Activated CD8-positive, alpha-beta memory T cell treated with anti-CD3 and anti-CD28 coated beads for 1 hour (primary cell): ENCODE data around the gene CGREF1.

Source experiments
- DNase-seq, 2 donors: peaks; one replicate each; pipeline ENCODE4 v3.0.0-alpha.2; 2020; ENCODE audit warnings: low read depth in 1 of 2; ENCODE audit errors: extremely low read depth in 1 of 2

Gene CGREF1, protein sequence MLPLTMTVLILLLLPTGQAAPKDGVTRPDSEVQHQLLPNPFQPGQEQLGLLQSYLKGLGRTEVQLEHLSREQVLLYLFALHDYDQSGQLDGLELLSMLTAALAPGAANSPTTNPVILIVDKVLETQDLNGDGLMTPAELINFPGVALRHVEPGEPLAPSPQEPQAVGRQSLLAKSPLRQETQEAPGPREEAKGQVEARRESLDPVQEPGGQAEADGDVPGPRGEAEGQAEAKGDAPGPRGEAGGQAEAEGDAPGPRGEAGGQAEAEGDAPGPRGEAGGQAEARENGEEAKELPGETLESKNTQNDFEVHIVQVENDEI

DNA sequence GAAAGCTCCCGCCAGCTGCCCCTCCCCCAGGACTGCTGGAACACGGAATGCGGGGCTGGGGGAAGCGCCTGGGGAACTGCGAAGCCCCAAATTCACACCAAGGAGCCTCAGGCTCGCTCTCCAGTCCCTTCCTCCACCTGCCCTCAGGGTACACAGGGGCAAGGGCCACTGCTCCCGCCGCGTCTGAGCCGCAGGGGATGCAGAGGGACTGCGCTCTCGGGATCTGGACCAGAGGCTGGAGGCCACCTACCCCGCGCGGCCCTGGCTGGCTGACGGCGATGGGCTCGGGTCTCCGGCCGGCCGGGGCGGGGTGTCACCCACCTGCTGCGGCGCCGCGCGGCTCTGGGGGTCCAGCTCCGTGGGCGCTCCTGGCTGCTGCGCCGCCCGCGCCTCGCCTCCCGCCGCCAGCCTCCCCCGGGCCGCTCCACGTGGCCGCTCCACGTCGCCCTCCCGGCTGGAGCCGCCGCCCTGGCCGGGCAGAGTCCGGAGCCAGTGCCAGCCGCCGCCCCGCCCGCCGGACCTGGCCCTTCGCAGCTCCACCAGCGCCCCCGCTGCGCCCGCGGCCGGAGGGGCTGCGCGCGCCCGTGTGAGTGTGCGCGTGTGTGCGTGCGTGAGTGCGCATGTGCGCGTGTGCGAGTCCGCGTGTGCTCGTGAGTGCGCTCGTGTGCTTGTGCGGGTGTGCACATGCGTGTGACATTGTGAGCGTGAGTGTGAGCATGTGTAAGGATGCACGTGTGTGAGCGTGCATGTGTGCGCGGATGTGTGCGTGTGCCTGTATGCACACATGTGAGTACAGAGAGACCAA, at the start of gene CGREF1:
TSS of gene CGREF1 (minus strand) at position 604 of the 805 bp plus-strand sequence. CDS start 14,762 bp downstream, outside the sequence.
- no peak for DNase-seq

DNA sequence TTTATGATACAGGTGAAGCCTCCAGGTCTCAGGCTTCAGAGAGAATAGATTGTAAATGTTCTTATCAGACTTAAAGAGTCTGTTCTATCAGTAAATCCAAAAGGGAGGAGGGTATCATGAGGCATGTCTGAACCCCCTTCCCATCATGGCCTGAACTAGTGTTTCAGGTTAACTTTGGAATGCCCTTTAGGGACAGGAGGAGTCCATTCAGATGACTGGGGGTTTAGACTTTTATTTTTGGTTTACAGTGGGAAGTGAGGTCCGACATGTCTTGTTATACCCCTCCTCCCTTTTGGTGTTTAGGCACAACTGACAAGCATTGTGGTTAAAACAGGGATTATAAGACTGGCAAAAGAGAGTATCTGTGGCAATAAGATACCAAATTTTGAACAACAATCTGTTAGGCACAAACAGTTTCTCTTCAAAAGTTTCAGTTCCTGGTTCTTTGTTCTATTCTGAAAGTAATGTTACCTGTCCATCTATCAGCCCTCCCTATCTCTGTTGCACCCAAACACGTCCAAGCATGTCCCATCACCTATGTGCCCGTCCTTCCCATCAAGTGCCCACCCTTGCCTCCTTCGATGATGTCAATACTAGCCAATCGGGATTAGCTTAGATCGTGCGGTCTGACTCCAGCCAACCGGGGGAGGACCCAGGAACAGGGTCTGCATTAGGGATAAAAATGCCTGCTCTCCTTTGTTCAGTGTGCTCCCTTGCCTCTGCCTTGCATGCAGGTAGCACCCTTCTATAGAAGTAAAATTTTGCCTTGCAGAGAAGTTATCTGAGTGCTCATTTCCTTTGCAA, 46.2 kb upstream of the CGREF1 start:
- no peak for DNase-seq

DNA sequence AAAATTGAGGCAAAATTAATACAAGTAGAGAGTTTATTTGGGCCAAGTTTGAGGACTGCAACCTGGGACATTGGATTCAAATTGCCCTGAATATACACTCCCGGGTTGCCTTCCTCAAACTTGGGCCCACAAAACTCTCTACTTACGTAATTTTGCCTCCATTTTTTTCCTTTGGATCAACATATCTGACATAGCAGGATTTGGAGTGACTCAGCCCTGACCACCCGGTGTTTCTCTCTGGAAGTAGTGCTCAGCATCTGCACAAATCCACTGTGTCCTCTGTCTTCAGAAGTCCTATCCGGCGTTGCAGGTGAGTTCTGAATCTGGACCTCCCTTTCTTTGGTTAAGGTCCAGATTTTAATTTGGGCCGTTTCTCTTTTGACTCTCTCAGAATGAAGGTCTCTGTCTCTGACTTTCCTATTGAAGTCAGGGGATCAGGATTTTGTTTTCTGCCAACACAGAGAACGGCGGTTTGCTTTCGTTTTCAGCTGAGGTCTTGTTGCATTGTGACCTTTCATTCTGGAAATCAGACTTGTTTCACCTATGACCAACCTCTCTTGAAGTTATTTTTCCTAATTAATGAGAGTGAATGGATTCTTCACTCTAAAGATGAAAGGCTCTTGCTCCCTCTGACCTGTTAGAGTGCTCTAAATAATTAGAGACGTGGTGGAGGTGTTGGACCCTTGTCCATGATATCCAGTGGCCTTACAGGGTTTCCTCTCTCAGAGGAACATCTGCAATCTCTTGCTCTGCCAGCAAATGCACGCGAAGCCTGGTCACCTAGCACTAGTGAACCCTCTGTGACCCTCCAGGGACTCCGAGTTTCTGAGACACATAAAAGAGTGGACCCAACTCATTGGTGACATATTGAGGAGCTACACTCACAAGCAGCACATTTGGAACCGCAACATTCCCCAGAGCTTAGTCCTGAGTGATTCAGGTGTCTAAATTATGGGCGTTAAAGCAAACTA, 43.5 kb upstream of the CGREF1 start:
- DNase-seq, result no peak

DNA sequence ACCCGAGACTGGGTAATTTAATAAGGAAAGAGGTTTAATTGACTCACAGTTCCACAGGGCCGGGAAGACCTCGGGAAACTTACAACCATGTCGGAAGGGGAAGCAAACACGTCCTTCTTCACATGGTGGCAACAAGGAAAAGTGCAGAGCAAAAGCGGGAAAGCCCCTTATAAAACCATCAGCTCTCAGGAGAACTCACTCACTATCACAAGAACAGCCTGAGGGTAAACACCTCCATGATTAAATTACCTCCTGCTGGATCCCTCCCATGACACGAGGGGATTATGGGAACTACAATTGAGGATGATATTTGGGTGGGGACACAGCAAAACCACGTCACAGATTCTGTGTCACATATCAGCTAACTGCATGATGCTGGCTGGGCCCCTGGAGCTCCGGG, 41.3 kb upstream of the CGREF1 start:
- no peak for DNase-seq

DNA sequence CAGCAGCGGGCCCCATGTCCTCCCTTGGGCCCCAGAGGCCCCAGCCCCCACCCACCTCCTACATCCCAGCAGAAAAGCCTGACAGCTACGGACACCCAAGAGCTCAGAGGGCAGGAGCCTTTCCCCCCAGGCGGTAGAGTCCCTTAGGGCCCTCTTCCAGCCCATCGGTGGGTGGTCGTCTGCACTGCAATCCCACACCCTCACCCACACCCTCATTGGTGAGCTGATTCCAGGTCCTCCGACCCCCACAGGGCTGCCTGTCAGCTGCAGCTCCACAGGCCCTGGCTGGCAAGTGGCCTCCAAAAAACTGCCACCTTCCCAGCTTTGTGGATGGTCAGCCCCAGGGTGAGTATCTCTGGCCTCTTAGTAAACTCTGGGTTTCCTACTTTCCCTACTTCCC, 40.3 kb upstream of the CGREF1 start:
- DNase-seq, result no peak

DNA sequence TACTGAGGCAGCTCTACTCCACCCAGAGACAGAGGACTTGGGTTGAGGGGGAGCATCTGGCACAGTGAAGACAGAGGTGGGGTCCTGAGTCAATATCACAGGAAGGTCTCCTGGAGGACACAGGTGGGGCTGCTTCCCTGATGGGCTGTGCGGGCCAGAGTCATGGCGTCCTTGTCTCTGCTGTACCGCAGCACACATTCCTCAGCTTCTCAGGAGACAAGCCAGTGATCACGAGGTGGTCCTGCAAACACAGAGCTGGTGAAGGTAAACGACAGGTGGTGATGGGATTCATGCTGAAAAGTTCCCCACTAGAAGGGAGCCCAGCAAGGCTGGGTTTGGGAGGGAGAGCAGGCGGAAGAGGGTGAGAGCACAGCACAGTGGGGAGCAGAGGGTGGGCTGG, 39.5 kb upstream of the CGREF1 start:
- DNase-seq, result no peak

DNA sequence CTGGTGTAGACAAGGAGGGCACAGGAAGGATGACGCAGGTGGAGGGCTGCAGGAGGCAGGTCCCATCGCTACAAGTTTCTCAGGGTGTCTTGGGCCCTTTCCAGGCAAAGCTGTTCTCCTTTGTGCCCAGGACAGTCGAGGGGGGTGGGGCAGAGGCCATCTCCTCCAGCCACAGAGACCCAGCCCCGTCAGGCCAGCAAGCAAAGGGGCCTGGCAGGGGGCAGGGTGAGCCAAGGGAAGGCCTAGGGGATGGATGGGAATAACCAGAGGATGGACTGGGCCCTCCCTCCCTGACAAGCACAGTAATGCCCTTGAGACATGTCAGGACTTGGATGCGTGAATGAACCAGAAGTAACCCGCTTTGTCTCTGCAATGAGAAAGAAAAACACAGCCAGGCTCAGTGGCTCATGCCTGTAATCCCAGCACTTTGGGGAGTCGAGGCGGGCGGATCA, 36.2 kb upstream of the CGREF1 start:
- DNase-seq, result no peak

DNA sequence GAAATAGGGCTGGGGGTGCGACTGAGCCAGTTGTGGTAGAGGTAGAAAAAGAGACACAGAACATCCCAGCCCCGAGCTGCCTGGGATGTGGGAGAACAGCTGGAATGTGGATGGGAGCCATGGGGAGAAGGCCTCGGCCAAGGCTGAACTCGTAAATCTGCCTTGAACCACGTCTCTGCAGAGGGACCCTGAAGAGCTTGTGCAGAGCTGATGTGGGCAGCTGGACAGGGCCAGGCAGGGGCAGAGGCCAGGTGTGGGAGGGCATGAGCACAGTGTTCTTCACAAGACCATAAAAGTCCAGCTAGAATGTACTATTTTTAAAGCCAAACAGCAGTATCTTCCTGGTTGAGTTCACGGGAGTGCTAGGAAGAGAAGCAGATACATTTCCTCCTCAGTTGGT, 35.6 kb upstream of the CGREF1 start:
- no peak for DNase-seq

DNA sequence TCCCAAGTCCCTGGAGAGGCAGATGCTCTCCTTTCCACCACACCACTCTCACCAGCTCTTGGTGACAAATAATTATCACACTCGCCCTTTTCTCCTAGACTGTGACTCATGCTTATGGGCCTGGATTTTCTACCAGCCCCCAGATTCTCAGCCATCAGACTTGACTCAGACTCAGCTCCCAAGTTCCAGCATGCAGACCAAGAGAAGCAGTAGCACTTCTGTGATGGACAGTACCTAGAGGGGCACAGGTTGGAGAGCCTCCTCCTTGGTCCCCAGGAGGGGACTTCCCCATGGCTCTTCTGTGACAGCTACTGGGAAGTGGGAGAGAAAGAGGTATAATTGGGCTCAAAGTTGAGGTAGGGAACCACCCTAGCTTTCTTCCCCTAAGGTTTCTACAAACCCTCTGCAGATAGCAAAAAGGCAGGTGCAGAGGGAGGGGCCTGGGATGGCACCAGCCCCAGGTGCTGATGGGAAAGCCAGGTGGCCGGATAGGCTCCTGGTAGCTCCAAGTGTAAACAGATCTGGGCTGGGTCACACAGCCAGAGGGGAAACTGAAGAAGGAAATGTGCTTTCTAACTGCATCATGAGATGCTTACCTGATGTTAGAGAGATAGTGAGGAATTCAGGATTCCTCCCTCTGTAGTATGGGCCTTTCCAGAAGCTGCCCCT, 34.0 kb upstream of the CGREF1 start:
- DNase-seq, result no peak

DNA sequence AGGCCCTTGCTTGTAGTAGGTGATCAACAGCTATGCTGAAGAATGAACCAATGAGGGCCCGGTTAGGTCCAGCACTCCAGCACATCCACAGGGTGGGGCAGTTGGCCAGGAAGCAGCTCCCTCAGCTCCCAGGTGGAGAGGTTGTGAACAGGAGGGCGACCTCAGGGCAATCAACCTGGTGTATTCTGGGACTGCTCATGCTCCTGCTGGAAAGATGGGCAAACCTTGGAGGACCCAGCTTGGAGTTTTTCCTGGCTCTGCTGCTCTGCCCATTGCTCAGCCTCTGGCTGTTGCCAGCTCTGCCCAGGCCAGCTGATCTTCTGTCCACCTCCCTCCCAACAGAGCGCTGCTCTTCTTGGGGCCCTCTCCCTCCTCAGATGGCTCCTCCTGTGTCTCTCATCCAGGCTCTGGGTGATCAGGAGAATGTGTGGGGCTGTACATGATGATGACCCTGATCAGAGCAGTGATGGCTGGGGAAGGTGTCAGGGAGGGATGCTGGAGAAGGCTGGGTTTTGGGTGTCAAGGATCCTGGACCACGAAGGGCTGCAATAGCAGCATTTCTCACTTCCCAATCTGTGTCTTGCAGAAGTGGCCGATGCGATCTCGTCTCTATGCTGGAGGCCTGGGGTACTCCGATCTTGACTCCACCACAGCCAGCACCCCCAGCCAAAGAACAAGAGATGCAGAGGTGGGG, 33.3 kb upstream of the CGREF1 start:
- DNase-seq, result no peak

DNA sequence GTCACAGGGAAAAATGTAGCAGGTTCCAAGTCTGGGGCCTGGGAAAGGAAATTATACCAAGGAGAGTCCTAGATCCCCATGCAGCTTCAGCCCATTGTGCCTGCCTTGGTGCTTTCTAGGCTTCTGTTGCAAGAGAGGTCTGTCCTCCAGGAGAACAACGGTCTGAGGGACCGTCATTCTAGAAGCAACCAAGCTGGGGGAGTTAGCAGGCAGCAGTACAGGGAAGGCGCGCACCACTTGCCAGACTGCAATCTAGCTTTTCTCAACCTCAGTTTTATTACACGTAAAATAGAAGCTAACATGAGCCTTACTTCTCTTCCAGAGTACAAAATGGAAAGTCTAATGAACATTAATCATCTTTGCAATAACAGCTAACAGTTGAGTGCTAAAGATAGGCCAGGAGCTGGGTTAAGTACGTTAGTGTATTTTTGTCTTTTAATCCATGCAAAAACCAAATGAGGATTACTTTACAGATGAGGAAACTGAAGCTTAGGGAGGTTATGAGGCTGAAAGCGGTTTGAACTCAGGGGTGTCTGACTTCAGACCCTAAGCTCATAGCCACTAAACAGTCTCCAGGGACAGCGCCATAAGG, 31.8 kb upstream of the CGREF1 start:
- no peak for DNase-seq

DNA sequence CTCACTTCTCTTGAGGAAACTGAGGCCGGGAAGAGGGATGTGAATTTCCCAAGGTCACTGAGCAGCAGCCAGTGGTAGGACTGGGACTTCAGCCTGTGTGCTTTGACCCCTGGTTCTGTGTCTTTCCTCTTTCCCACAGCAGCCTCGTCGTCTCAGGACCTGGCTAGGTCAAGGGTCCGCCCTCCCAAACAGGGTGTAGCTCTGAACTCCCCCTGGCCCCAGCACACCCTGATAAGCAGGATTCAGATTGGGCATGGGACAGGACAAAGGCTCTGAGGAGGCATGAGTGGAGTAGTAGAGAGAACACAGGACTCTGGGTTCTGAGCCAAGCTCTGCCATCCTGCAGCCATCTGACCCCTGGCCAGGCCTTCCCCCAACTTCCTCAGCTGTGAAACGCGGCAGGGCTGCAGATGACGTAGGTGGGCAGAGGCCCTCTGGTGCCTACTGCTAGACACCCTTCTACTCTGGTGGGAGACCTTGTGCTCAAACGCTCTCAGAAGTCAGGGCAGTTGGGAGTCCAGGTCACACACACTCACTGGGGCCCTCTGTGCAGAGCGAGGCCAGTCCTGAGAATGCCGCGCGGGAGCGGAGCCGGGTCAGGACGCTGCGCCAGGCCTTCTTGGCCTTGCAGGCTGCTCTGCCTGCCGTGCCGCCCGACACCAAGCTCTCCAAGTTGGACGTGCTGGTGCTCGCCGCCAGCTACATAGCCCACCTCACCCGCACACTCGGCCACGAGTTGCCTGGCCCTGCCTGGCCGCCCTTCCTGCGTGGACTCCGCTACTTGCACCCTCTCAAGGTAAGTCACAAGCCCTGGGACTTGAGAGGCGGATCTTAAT, 30.9 kb upstream of the CGREF1 start:
- DNase-seq, result no peak

DNA sequence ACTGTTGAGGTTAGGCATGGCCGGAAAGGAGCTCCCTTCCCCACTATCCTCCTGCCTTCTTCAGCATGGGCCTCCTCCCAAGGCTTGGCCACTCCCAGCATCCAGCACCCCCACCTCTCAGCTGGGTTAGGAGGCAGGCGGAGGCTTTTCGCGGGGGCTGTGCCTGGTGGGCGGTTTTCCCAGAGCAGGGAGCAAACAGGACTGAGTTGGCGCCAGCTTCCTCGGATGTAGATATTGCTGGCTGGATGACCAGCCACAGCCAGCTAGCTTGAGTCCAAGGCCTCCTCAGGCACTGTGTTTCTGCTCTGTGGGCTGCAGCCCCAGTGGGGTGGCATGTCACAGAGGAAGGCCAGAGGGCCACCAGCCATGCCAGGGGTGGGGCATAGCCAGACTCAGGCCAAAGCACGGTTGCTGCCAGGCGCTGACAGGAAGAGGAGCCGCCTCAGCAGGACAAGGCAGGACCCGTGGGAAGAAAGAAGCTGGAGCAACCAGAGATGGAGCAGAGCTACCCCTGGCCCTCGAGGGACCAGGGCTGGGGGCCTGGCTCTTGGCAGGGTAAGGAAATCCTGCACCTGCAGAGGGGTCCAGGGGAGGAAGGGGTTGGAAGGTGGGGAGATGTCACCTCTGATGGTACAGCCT, 30.0 kb upstream of the CGREF1 start, which contains the start of gene TCF23:
TSS of gene TCF23 (plus strand) at position 204 of the 639 bp plus-strand sequence. CDS start at position 334, 130 bp downstream.
- no peak for DNase-seq

DNA sequence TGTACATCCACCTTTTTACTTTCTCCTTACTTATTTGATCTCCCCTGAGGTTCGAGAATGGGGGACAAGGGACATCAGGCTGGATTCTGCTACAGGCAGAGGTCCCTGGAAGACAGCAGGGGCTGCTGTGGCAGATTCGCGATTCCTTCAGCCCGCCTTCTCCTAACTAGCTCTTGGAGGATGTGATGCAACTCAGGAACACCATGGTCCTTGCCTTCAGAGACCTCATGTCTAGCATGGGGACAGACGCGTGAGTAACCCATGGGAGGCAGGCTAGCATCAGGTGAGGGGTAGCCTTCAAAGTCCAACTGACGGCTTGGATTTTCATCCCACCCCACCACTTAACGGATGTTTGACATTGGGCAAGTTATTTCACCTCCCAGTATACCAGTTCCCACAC, 29.0 kb upstream of the CGREF1 start:
- DNase-seq, result no peak

DNA sequence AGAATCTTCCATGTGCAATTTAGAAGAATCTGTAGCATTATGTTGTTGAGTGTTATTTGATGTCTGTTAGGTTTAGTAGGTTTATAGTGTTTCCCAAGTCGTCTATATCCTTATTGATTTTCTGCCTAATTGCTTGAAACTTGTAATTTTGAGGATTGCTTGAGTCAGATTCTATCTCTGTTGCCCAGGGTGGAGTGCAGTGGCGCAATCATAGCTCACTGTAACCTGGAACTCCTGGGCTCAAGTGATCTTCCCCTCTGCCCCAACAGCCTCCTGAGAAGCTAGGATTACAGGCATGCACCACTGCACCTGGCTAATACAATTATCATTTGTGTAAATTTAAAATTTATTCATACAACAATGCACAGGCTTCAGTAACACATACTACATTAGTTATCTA, 26.8 kb upstream of the CGREF1 start:
- DNase-seq, result no peak

DNA sequence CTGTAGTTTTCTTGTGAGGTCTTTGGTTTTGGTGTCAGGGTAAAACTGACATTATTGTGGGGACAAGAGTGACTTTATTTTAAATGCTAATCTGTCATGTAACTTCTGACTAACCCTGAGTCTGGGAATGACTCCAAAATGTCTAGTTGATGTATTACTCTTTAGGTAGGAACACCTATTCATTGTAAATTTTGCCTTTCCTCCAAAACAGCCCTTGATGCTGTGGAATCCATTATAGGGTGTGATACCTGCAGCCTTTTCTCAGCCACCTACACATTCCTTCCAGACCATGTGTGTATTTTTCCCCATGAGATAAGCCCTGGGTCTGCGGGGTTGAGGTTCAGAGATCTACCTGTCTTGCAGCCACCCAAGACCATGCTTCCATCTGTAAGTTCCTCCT, 24.4 kb upstream of the CGREF1 start:
- no peak for DNase-seq

DNA sequence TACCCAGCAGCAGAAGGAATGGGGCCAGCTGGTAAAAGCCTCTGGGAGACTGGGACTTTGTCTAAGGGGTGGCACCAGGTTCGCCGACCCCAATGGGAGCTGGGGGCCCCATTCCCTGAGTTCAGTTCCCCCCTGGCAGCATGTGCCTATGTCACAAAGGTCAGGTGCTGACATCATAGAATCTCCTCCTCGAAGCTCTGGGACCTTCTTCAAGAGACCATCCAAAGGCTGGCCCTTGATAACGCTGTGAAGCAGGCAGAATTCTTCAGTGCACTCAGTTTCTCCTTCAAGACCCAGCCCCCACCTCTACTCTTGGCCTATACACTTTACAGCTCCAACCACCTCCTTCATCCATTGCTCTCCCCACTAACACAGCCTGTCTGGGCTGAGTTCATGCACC, 20.4 kb upstream of the CGREF1 start, which contains the start of gene PRR30:
TSS of gene PRR30 (minus strand) at position 101 of the 400 bp plus-strand sequence. CDS start 1,081 bp downstream, outside the sequence.
- DNase-seq, result no peak
